Measurements from ENCODE around the gene LRRIQ1. TPM values are rescaled to one million over a fixed set of nuclear protein-coding genes. Genes with fewer than 3 reads are reported as not detected.

LRRIQ1 gene
- total RNA-seq, 1 donor from 2014 or later, result 0.67 TPM

DNA sequence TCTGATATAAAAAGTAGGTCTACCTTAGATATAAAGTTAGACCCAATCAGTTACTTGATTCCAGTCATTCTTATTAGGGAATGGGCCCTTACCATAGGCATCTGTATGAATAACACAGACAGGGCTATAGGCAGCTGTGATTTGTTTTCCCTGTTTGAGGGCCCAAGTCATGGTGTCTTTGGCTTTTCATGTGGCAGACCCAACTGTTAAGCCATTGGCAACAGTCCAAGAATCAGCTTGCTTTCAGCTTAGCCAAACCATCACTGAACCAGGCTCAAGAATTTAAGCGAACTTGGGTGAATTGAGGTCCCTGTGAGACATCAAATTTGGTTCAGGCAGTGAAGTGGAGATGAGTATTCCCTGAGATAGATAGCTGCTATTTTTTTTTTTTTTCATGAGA lies 111.2 kb downstream of the LRRIQ1 start:
- TF ChIP-seq, protein P1, sequence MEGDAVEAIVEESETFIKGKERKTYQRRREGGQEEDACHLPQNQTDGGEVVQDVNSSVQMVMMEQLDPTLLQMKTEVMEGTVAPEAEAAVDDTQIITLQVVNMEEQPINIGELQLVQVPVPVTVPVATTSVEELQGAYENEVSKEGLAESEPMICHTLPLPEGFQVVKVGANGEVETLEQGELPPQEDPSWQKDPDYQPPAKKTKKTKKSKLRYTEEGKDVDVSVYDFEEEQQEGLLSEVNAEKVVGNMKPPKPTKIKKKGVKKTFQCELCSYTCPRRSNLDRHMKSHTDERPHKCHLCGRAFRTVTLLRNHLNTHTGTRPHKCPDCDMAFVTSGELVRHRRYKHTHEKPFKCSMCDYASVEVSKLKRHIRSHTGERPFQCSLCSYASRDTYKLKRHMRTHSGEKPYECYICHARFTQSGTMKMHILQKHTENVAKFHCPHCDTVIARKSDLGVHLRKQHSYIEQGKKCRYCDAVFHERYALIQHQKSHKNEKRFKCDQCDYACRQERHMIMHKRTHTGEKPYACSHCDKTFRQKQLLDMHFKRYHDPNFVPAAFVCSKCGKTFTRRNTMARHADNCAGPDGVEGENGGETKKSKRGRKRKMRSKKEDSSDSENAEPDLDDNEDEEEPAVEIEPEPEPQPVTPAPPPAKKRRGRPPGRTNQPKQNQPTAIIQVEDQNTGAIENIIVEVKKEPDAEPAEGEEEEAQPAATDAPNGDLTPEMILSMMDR (IDR thresholded peaks at IDR 0.05), result no peak
- Histone ChIP-seq H3K36me3 (no peaks in the 10 kb centered on the region), H3K4me1 (no peaks in the 10 kb centered on the region), H3K4me3 (no peak overlapping the region), H3K27ac (no peak overlapping the region), H3K27me3 (no peaks in the 10 kb centered on the region), H3K9me3 (no peaks in the 10 kb centered on the region)
- DNase-seq (no peak), ATAC-seq (no peak)
- intact Hi-C loops (cut with DNase I), result no loop called here

DNA sequence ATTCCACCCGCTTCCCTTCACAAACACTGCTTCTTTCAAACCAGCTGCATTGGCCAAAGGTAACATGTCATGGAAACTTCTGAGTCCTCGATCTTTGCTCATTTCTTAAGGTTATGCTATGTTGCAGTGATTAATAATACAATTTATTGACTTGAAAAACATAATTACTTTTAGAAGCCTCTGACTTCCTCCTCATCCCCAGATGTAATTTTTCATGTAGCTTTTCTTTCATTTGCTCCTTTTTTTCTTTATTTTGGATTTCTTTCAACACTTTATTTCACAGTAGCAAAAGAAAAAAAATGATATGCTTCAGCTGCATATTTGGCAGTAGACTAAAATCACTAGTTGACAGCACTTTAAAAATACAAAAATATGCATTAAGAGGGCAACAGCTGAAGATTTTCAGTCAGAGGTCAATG lies 116.2 kb downstream of the LRRIQ1 start:
- Histone ChIP-seq H3K27me3 (no peaks in the 10 kb centered on the region), H3K4me1 (no peaks in the 10 kb centered on the region), H3K9me3 (no peaks in the 10 kb centered on the region), H3K27ac (no peak overlapping the region), H3K36me3 (no peaks in the 10 kb centered on the region), H3K4me3 (no peak overlapping the region)
- DNase-seq, result no peak
- TF ChIP-seq, protein P1 (IDR thresholded peaks at IDR 0.05), result no peak
- intact Hi-C loops (cut with DNase I), result no loop called here
- no peak for ATAC-seq

DNA sequence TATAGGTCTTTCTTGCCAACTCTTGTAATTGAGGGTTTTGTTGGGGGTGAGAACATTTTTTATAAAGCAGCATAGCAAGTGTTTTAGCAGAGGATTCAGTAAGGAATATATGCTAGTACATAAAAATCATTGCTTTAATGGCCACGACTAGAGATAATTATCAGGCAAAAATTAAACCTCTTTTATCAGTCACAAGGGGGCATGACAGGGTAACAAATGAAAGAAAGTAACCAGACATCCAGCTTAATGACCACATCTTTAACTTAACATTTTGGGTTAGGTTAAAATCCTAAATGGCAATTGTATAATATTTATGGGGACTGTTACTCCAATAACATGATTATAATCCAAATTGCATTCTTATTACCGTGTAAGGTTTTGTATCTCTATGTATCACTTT lies 119.6 kb downstream of the LRRIQ1 start:
- no peak for ATAC-seq
- no peaks in the 10 kb centered on the region for H3K27me3 ChIP-seq
- H3K4me1 ChIP-seq, result no peaks in the 10 kb centered on the region
- no peak overlapping the region for H3K27ac ChIP-seq
- intact Hi-C loops (cut with DNase I), result no loop called here
- DNase-seq, result no peak
- no peaks in the 10 kb centered on the region for H3K36me3 ChIP-seq
- TF ChIP-seq, protein P1 (IDR thresholded peaks at IDR 0.05), result no peak
- H3K4me3 ChIP-seq, result no peak overlapping the region
- no peaks in the 10 kb centered on the region for H3K9me3 ChIP-seq

DNA sequence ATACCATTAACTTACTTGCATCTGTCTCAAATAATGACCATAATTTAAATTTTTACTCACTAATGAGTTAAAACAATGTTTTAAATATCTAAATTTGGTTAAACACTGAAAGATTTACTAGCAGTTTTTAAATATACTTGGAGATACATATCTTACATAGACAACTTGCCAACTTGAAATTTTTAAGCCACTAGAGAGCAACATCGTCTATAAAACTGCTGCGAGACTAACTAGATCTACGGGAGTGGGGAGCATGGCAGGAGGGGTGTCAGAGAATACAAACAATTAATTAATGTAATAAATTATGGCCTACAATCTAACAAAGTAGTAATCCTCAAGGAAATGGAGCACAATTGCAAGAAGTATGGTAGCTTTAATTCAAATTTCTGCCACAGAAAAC lies 120.4 kb downstream of the LRRIQ1 start:
- no peaks in the 10 kb centered on the region for H3K36me3 ChIP-seq
- TF ChIP-seq, protein P1 (IDR thresholded peaks at IDR 0.05), result no peak
- no peaks in the 10 kb centered on the region for H3K4me1 ChIP-seq
- no peaks in the 10 kb centered on the region for H3K9me3 ChIP-seq
- no peak overlapping the region for H3K4me3 ChIP-seq
- no peak overlapping the region for H3K27ac ChIP-seq
- intact Hi-C loops (cut with DNase I), result no loop called here
- H3K27me3 ChIP-seq, result no peaks in the 10 kb centered on the region
- ATAC-seq, result no peak
- DNase-seq, result no peak

DNA sequence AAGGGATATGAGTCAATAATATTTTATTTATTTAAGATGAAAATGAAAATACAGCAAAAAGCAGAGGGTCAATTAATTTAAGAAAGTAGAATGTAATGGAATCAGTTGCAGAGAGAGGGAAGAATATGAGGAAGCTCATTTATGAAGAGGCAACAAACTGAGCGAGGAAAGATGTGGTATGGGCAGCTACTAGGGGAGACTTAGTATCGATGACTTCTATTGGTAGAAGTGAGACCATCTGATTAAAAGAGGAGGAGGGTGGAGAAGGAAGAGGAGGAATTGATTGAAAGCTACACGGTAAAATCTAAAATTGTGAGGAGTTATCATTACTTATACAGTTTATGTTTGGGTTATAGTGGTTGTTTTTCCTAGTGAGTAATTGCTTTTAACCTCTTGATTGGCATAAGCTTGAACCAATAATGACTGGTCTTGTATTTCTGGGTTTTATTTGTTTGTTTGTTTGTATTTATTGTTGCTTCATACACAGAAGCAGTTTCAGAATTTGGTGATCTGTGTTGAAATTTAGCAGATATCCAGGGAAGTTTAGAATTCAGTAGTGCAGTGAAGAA lies 121.0 kb downstream of the LRRIQ1 start:
- H3K36me3 ChIP-seq, result no peaks in the 10 kb centered on the region
- intact Hi-C loops (cut with DNase I), result no loop called here
- H3K4me3 ChIP-seq, result no peak overlapping the region
- no peak overlapping the region for H3K27ac ChIP-seq
- no peaks in the 10 kb centered on the region for H3K4me1 ChIP-seq
- no peaks in the 10 kb centered on the region for H3K9me3 ChIP-seq
- no peaks in the 10 kb centered on the region for H3K27me3 ChIP-seq
- TF ChIP-seq, protein P1 (IDR thresholded peaks at IDR 0.05), result no peak
- DNase-seq, result no peak
- no peak for ATAC-seq
